ENCODE data around the gene NEDD9. TPM values are rescaled to one million over a fixed set of nuclear protein-coding genes. Genes with fewer than 3 reads are reported as not detected.

Gene NEDD9
- polyA plus RNA-seq, 3 donors = 65.9 to 75.7 (median 67.6) TPM

DNA sequence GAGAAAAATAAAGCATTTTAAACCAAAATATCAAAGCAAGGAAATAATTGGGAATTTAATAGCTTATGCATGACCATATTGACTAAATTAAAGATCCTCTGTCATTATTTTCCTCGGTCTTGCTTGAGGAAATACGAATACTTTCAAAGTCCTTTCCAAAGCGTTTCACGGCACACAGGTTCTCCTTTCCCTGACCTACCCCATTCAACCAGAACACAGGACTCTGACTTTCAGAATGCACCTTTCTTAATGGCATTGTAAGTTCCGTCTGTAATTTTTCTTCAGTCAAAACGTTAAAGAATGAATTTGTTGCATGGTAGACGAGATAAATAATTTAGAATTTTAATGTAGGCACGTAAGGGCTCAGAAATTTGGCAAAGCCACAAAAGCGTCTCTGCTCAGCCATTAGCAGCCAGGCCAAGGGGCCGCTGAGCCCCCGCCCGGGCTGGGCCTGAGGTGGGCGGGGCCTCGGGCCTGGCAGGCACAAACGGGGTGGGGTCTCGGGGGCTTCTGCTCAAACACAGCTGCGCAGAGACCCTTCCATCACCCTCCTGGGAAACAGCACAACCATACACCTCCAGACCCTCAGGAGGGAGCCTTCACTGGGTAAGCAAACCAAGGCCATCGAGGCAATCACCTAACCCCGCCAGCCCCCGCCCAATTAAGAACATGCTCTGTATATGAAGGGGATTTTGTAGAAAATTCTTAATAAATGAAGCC lies 3.4 kb downstream of the NEDD9 start:
- no peak for DNase-seq (ENCODE audit: extremely low read depth in 1 of 11, low read depth in 9 of 11, low spot score in 4 of 11)

DNA sequence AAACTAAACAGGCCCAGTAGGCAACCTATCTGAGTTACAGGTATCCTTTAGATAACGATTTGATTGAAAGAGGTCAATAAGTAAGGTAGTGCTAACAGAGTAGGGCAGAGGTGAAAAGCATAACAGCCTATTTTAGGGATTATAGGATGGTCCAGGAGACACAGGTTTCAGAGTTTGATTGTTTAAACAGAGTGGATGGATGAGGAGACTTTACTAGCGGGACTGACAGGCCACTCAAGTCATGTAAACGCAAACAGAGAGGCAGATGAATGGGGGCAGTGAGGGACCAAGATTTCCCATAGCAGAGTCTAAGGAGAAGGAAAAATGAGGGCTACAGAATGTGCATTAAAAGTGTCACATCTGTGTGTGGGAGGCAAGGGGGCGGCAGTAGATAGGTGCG lies 4.8 kb downstream of the NEDD9 start:
- DNase-seq (ENCODE audit: extremely low read depth in 1 of 11, low read depth in 9 of 11, low spot score in 4 of 11) = no peak

DNA sequence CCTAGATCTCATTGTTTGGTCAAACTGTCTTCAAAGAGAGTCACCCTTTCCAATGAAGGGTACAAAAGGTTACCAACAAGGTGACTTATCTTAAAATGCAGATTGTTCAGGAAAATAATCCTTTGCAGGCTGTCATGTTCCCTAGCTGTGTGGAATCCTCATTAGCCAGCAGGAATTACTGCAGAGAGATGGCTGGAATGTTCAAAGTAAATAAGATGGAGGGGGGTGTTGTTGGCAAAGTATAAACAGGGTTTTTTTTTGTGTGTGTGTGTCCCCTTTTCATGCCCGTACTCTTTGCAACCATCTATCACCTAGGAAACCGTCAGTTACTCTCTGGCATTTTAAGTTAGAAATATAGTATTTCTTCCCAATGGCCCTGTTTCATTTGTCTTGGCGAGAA lies 6.5 kb downstream of the NEDD9 start:
- no peak for DNase-seq (ENCODE audit: extremely low read depth in 1 of 11, low read depth in 9 of 11, low spot score in 4 of 11)

DNA sequence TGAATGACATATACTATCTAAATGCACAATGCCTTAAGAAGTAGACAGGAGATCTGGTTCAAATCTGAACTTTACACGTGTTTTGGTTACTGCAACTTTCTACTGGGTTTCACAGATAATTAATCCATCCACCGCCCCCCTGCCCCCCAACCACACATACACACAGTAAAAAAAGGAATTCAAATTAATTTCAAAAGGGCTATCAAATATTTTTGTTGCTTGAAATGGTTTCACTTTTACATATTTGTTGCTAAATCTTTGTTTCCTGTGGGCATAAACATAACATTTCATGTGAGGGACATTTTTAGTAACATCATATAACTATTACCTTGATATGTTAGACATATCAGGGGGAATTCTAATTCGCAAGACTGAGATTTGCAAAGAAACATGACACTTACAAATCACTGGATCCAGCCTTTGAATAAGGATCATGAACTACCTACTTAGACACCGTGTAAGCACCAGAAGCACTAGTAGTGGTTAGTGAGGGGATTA lies 7.5 kb downstream of the NEDD9 start:
- DNase-seq (ENCODE audit: extremely low read depth in 1 of 11, low read depth in 9 of 11, low spot score in 4 of 11) = no peak

DNA sequence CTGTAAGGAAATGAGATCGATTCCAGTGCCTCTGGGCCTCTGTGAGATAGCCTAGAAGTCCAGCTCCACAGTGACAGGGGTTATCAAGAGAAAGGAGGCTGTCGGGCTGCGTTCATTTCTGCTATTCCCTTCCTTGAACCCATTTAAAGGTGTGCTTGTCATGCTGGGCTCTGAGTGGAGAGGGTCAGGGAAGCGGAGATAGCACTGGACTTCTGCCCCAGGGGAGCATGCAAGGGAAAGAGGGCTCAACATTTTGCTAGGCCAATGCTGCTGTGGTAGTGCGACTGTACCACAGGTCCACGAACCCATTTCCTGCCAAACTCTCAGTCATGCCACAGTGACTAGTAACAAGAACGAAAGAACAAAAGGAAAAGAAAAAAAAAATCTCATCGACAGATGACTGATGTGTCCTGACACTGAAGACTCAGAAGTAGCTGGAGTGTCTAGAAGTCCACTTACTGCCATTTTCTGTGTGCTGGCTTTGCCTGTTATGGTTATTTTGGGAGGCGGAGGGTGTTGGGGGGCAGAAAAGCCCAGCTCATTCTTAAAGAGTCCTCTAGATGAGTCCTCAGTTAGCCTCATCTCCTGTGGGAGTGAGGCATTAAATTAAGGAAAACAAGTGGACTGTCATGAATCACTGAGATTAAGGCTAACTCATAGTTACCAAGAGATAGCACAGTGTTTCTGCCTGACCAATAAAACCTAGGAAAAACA lies 8.1 kb downstream of the NEDD9 start:
- no peak for DNase-seq (ENCODE audit: extremely low read depth in 1 of 11, low read depth in 9 of 11, low spot score in 4 of 11)

DNA sequence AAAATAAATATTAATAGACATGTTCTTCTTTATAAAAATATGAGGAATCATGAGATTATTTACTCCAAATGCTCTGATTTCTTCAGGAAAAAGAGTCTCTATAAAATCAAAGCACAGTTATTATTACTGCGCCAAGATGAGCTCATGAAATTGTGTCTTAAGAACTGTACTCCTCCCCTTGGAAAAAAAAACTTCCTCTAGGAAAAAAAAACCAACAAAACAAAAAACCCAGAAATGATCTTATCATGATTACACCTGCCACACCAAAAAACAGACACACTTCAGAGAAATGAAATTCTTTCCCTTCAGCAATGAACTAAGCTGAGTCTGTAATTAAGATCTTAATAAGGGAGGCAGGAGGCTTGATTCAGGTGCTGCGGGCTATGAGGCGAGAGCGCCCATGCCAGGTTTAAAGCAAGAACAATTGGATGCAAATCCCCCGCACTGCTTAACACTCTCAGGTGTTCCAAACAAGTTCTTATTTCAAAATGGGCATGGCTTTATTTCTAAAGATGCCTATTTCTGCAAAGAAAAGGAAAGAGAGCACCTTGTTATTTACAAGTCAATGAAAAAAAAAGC lies 9.1 kb downstream of the NEDD9 start:
- DNase-seq (ENCODE audit: extremely low read depth in 1 of 11, low read depth in 9 of 11, low spot score in 4 of 11) = no peak

DNA sequence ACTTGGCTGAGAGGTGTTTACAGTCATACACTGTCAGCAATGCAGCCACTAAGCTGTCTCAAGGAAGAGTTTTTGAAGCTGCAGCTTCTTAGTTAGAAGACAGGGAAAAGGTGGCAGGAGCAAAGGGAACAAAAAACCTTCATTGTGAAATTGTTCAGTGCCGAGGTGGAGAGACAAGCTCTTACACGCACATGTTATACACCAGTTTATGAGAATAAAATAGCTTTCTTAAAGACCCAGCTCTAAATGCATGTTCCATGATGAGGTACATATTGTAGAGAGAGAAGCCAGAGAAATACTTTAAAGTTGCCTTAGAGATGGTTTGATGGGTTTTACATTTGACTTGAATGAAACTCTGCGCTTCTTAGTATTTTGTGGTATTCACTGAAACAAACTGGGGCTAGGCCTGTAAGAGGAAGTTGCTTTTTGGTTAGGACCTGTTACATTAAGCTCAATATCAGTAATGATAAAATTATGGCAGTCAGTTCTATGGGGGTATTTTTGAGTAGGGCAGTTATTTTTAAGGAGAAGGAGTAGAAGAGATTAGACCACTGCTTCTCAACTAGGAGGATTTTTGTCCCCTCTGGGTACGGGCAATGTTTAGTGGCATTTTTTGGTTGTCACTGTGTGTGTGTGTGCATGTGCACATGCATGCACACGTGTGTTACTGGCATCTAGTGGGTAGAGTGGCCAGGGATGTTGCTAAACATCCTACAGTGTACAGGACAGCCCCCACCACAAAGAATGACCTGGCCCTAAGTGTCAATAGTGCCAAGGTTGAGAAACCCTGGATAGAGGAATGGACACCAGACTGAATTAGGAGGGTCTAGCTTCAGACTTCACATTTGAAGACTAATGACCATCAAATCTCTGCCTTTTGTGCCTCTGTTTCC lies 9.8 kb downstream of the NEDD9 start:
- DNase-seq (ENCODE audit: extremely low read depth in 1 of 11, low read depth in 9 of 11, low spot score in 4 of 11) = no peak

DNA sequence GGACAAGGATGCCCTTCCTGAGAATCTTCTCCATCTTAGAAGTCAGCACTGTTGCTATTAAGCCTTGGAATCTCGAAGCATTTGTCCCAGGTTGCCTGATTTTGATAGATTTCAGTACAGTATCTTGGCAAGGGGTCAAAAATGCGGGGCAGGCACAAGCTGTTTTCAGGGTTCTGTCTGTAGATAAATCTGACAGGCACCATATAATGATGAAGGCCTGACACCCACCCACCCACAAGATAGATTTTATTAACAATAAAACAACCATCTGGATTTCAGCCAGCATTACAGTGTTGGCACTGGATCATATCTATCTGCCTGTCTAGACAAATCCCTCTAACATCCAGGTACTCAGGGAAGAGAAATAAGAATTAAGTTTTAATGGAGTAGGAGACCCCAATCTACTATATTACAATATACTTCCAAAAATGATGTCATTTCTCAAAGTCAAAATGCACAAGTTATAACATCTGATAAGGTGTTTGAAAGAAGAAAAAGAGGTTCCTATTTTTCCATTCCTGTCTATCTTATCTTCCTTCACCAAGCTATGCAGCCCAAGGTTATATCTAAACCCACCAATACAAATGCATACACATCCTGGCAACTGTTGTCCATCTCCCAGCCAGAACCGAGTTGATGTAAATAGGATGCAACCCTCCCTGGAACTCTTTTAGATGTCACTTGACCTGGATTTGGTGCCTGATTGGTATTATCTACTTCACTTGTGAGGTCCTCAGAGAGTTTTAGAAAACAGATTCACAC lies 10.7 kb downstream of the NEDD9 start:
- no peak for DNase-seq (ENCODE audit: extremely low read depth in 1 of 11, low read depth in 9 of 11, low spot score in 4 of 11)

DNA sequence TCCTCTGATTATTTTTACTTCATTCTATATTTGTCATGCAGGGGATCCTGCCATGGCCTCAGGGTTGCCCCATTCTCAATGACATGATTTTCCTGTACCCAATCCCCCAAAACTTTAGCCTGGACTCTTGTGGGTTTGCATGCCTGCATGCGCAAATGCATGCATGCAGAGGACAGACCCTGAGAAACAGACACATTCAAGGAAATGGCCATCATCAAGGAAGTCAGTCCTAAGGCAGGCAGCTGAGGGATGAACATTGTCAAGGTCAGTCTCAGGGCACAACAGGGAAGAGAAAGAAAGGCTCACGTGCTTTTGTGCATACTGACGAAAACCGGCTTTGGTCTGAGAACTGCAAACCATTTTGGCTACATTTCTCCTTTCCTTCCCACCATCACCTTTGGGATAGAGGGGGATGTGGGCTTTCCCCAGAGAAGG lies 13.1 kb downstream of the NEDD9 start:
- no peak for DNase-seq (ENCODE audit: extremely low read depth in 1 of 11, low read depth in 9 of 11, low spot score in 4 of 11)

DNA sequence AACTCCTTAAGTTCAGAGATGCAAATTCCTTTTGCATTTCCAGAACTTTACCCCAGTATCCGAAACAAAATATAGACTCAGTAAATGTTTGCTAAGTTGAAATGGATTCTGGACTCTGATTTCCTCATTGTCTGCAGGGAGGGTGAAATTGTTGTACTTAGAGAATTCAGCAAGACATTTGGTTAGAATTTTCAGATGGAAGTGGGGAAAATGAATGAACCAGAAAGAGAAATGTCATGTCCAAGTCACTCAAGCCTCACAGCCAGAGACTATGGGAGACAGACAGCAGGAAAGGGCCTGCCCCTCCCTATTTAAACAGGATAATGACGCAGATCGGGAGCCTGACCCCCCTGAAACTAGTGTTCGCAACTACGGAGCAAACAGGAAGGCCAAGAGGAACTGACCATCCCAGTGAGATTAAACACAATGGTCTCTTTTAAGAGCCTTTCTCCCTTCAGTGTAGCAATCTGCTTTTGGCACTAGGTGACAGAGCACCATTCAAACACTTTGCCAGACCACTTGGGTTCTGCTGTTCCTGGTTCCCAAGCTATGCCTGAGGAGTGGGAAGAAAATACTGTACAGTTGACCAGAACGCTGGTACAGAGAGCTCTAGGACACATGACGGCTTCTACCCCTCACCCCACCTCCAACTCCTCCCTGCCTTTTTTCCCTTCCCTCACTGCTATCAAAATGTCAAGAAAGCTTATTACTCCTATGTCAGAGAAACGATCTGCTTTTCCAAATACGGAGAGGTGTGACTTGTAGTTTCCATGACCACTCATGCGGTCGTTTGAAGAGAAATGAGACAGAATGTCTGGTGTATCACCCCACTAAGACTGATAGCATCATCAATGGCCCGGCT lies 13.7 kb downstream of the NEDD9 start:
- DNase-seq (ENCODE audit: extremely low read depth in 1 of 11, low read depth in 9 of 11, low spot score in 4 of 11) = no peak

DNA sequence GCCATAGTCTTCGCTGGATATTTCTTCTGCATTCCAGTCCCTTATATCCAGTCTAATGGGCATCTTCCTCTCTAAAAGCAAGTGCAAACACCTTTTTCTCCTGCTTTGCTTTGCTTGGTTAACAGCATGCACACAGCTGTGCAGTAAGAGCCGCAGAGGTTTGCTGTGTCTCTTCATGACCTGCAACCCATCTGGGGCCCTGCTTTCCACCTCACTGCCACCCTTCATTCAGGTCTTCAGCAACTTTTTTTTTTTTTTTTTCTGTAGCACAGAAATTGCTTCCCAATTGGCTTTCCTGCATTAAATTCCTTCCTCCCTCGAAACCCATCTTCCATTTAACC lies 14.4 kb downstream of the NEDD9 start:
- no peak for DNase-seq (ENCODE audit: extremely low read depth in 1 of 11, low read depth in 9 of 11, low spot score in 4 of 11)

DNA sequence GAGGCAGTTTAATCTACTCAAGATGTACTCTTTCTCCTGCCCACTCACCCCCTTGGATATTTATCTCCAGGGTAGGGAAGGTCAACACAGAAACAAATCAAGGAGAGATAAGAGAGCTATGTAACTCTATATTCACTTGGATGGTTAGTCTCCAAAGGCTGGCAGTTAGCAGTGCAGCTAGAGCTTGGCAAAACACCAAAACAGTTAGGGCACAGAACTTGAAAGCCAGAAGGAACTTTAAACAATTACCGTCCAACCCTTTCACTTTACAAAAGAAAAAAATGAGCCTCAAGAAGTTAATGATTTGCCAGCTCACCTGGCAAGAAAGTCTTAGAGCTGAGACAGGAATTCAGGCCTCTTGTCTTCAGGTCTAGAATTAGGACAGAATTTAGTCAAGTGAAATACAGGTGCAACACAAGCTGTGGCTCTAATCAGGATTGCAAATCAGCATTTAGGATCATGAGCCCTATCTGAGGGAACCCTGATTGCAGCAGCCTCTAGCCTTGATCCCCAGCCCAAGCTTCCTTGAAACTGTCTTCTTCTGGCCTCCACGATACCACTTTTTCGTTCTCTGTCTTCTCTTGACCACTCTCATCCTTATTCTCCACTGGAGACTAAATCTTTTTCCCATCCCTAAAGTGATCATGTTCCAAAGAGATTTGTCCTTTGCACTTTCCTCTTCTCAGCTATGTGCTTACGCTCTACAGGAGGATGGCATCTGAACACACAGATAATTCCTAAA lies 14.9 kb downstream of the NEDD9 start:
- DNase-seq (ENCODE audit: extremely low read depth in 1 of 11, low read depth in 9 of 11, low spot score in 4 of 11) = no peak

DNA sequence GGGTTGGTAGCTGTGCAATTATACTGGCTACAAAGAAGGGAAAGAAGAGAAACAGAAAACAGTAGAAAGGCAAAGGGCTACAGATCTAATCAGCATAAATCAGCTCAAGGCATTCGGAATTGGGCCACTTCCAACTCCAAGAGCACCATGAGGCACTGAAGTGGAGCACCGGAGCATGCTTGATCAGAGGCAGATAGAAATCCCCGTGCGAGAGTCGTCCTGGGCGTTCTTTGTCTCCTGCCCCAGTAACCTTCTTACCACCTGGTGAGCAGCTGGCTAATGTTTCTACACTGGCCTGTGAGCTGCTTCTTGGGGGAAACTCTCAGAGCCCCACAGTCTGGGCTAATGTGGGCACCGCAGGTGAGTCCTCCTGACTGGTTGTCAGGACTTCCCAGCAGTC lies 16.7 kb downstream of the NEDD9 start:
- DNase-seq (ENCODE audit: extremely low read depth in 1 of 11, low read depth in 9 of 11, low spot score in 4 of 11) = no peak

DNA sequence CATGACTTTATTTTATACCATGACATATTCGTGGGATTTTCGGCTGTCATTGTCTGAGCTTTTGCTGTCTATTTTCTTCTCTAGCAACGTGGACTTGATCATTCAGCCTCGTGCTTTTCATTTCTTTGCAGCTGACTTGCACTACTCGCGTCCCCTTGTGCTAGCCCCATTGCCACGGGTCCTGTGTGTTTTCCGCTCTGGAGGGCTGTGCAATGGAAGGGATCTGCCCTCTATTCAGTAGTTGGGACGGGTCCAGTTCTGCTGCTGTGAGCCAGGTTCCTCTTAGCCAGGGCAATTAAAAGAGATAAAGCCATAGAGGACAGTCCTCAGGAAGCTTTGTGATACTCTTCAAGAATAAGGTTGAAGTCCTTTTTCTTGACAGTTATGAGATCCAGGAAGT lies 17.6 kb downstream of the NEDD9 start:
- no peak for DNase-seq (ENCODE audit: extremely low read depth in 1 of 11, low read depth in 9 of 11, low spot score in 4 of 11)

DNA sequence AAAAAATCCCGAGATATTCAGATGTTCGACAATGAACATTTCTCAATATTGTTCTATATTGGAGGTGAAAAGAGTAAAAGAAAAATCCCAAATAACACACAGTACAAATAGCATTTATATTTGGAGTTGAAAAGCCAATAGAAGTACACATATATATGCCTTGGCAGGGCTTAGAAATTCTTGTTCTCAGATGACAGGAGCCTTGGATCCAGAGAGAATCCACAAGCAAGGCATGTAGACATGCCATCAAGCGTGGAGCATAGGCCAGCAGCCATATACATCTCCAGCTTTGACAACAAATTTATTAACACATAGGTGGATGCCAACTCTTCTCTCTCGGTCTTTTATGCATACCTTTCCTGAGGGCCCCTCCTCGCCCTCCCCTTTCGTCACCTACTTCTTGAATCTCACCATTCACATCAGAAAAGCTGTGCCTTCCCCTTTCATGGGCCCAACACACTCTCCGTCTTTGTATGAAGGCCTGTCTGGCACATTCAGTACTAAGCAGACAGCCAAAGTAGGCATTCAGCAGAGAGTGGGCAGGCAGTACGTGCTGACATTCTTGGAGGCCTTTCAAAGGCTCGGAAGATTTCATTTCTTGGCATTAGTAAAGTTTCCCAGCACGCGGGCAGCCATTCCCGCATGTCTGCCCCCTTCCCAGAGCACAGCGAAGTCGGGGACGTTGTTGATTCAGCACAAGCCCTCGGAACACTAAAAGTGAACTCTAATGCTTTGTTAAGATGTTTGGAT lies 18.2 kb downstream of the NEDD9 start:
- DNase-seq (ENCODE audit: extremely low read depth in 1 of 11, low read depth in 9 of 11, low spot score in 4 of 11) = no peak

DNA sequence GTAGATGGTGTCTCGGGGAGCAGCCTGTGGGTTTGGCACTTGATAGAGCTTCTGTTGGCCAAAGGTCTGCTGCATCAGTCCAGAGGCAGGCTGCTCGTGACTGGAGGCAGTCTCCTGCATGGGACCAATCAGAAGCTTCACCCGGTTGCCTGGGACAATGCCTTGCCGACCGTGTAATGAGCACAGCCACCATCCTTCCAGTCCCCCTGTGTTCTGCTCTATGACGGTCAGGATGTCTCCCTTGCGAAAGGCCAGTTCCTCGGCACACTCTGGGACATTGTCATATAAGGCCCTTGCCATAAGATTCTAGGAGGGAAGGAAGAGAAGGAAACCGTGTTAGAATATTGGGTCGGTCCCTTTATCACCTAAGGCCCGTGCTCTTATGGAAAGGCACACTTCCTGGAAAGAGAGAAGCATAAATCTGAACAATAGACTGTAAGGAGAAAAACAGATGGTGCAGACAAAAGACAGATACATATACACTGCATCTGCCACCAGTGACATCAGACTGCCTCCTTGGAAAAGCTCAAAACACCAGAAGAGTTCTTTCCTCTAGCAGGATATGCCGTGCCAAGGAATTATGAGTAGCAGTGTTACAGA lies 18.9 kb downstream of the NEDD9 start:
- no peak for DNase-seq (ENCODE audit: extremely low read depth in 1 of 11, low read depth in 9 of 11, low spot score in 4 of 11)

All from renal cortex interstitium (tissue), 11 donors.